Kidney tubule cell (primary cell): Measurements from ENCODE around the gene LIF.
A peak's percentile ranks its signal among the peaks of the same experiment; 100 is the strongest.
"Not testable (repeated sequence)": the region's sequence is repeated elsewhere in the genome, so short reads cannot be mapped to it uniquely, and the experiment has no call there.

ENCODE experiments used
- DNase-seq: peaks from one replicate; pipeline ENCODE4 v3.0.0-alpha.2; 2018; ENCODE audit warnings: low spot score

The LIF gene

GRCh38 chr22:30224161-30224857, 22.2 kb downstream of the LIF start:
- peak; percentile 88 for DNase-seq

- DNase-seq: no peak
Observed at GRCh38 chr22:30223303-30223702, 23.3 kb downstream of the LIF start.

GRCh38 chr22:30222321-30222720, 24.2 kb downstream of the LIF start:
- no peak for DNase-seq

GRCh38 chr22:30221121-30221992, 25.2 kb downstream of the LIF start:
- DNase-seq: no peak

GRCh38 chr22:30220338-30221012, 26.1 kb downstream of the LIF start:
- no peak for DNase-seq

GRCh38 chr22:30219668-30220278, 26.8 kb downstream of the LIF start:
- no peak for DNase-seq

GRCh38 chr22:30219049-30219654, 27.4 kb downstream of the LIF start:
- DNase-seq: peak; percentile 49

GRCh38 chr22:30217698-30218560, 28.6 kb downstream of the LIF start:
- DNase-seq: peak; percentile 65

GRCh38 chr22:30216710-30217109, 29.8 kb downstream of the LIF start:
- DNase-seq: no peak

- not testable (repeated sequence) for DNase-seq
Observed at GRCh38 chr22:30216272-30216671, 30.3 kb downstream of the LIF start.

GRCh38 chr22:30214703-30215407, 31.7 kb downstream of the LIF start:
- peak; percentile 79 for DNase-seq

GRCh38 chr22:30212996-30213441, 33.5 kb downstream of the LIF start:
- DNase-seq: no peak

- DNase-seq: peak; percentile 98
Observed at GRCh38 chr22:30212363-30212995, 34.1 kb downstream of the LIF start.

GRCh38 chr22:30211124-30211820, 35.3 kb downstream of the LIF start:
- no peak for DNase-seq

GRCh38 chr22:30210235-30210909, 36.2 kb downstream of the LIF start:
- DNase-seq: peak; percentile 87

GRCh38 chr22:30209642-30210041, 36.9 kb downstream of the LIF start:
- no peak for DNase-seq

GRCh38 chr22:30208631-30209603, 37.6 kb downstream of the LIF start:
- DNase-seq: peak; percentile 38
